CD4-positive, alpha-beta T cell treated with Interleukin-15 for 1 hour (primary cell): ENCODE data around the gene CDC42BPA.
"Not testable (repeated sequence)": the region's sequence is repeated elsewhere in the genome, so short reads cannot be mapped to it uniquely, and the experiment has no call there.

Experiments
- DNase-seq: peaks from one replicate; pipeline ENCODE4 v3.0.0-alpha.2; 2020

Gene CDC42BPA

DNA sequence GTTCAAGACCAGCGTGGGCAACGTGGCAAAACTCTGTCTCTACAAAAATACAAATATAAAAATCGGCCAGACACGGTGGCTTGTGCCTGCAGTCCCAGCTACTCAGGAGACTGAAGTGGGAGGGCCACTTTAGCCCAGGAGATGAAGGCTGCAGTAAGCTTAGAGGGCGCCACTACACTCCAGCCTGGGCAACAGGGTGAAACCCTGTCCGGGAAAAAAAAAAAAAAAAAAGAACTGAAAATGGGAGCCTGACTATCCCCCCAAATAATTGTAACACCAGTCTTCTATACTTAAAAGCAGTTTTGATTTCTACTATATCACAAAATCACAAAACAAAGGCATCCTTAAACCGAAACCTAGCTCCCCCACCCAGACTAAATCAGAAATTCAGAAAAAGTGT lies 60.3 kb downstream of the CDC42BPA start:
- DNase-seq = no peak

DNA sequence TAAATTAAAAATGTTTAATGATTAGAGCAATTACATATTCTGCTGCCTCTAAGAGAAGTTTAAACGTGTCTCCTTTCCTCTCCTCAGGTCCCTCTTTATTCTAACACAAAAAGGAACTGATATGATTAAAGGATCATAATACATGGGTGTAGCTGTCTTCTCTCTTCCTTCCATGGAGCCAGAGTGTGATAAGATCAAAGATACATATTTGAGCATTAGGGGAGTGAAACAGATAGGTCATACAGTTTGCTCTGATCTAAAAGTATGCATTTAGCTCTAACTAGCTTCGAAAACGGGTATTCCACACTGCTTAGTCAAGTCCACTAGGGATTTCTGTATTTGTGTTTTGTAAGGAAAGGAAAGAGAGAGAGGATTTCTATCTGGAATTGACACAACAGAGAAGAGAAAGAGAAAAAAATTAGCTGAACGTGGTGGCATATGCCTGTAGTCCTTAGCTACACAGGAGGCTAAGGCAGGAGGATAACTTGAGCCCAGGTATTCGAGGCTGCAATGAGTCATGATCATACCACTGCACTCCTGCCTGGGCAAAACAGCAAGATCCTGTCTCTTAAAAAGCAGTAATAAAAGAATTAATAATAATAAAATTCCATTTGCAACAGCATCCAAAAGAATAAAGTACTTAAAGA lies 63.1 kb downstream of the CDC42BPA start:
- no peak for DNase-seq

GRCh38 chr1:227253065-227253464 lies 65.2 kb downstream of the CDC42BPA start:
- no peak for DNase-seq

DNA sequence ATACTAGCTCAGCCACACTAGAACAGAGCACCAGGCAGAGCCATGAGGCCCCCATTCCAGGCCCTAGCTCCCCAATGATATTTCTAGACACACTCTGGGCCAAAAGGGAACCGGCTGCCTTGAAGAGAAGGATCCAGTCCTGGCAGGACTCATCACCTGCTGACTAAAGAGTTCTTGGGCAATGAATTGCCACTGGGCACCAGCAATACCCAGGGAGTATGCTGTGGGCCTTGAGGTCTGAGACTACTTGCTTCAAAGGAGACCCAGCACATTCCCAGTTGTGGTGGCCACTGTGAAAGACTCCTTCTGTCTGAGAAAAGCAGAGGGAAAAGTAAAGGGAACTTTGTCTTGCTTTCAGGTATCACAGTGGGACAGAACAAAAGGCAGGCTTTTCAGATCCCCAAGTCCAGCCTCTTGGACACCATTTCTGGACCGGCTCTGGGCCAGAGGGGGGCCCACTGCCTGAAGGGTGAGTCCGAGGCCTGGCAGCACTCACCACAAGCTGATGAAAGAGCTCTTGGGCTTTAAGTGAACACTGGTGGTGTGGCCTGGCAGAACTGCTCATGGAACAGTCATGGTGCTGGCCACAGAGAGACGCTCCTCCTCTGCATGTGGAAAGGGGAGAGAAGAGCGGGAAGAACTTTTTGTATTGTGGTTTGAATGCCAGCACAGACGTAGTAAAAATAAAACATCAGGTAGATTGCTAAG lies 72.5 kb downstream of the CDC42BPA start:
- no peak for DNase-seq

- DNase-seq = no peak
Measured at GRCh38 chr1:227244339-227245118, 73.8 kb downstream of the CDC42BPA start.

GRCh38 chr1:227242811-227243682 lies 75.2 kb downstream of the CDC42BPA start:
- no peak for DNase-seq

DNA sequence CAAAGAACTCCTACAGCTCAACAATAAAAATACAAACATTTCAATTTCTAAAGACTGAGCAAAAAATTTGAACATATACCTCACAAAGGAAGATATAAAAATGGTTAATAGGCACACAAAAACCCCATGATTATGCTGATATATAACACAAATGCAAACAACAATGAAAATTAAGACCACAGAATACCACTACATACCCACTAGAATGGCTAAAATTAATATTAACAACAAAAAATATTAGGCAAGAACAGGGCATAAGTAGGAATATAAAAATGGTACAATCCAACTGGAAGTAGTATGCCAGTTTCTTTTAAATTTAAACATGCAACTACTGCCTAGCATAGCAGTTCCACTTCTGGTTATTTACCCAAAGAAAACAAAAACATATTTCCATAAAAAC lies 77.3 kb downstream of the CDC42BPA start:
- DNase-seq = no peak

DNA sequence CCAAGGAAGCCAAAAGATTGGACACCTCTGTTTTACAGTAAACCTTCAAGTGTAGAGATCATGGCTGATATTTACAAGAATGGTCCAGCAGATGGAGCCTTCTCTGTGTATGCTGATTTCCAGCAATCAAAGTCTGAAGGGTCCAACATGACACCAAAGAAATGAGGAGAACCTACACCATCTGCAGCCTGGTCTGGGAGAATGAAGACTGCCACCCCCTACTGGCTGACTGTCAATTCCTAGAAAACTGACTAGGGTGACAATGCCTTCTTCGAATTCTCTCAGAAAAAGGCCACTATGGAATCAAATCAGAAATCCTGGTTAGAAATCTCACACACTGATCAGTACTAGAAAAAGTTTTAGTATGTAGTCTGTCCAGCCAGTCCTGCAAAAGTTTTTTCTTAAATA lies 83.3 kb downstream of the CDC42BPA start:
- DNase-seq = no peak

- not testable (repeated sequence) for DNase-seq
Measured at GRCh38 chr1:227231128-227231527, 87.2 kb downstream of the CDC42BPA start.

- no peak for DNase-seq
Measured at GRCh38 chr1:227228201-227228600, 90.1 kb downstream of the CDC42BPA start.

GRCh38 chr1:227227761-227228160 lies 90.5 kb downstream of the CDC42BPA start:
- DNase-seq = no peak

DNA sequence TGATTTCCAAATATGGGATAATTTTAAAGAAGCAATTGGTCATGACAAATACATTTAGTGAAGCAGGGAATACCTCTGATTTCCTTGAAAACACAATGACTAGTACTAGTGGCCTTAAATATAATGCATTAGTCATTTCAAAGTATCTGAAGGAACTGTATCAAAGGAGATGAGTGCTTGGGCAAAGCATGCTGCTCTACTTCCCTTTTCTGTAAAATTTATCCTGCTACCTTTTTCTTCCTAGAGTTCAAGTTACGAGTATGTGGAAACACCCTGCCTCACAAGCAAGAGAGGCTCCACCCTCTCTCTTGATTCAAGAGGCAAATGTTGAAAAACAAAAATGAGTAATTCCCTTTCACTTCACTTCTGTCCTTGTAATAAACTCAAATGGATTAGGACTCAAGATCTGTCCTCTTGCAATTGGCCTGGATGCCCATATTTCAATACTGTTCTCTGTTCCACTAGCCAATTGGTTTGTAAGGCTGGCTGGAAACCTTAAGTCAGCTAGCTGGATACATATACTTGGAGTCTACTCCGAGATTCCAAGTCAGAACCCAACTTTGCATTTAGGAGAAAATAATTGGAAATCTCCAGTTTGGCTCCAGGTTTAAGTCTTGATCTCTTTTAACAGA lies 92.5 kb downstream of the CDC42BPA start:
- no peak for DNase-seq

GRCh38 chr1:227223171-227223806 lies 95.0 kb downstream of the CDC42BPA start:
- DNase-seq = no peak

DNA sequence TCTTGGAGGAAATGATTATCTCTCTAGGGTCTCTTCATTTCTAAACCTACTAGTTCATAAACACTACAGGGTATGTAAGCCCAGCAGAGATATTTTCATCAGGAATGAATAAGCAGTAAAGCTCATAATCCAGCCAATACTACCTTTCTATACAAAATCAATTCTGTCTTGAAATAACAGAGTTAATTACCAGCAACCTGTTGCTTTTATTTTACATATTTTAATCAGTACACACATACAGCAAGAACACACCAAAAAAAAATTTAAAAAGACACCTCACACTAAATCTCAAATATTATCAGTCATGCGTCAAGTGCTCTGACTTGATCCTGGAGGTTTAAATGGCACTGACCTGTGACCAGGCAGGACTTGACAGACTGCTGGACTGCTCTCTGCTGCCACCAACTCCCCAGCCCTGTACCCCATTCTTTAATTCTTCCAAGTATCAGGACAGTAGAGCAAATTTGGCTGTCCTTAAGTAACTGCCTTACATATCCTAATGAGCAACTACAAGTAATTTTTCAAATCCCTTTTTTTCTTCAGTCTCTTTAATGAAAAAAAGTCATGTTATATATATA lies 98.5 kb downstream of the CDC42BPA start:
- no peak for DNase-seq

GRCh38 chr1:227218870-227219573 lies 99.3 kb downstream of the CDC42BPA start:
- DNase-seq = no peak

- DNase-seq = no peak
Measured at GRCh38 chr1:227215863-227216510, 102.3 kb downstream of the CDC42BPA start.

DNA sequence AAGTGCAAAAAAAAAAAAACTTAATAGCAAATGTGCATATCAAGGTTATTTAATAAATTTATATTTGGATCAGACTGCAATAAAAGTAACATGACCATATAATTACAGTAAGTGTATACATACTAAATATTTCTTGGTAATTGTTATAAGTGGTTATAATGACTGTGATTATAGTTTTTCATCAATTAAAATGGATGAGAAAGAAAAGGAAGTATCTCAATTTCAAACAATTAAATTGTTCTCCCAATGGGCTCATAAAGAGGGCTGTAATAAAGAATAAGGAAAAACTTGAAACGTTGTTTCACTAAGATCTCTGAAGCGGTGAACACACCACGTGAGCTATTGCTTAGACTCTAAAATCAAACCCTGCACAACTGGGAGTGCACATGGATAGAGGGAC lies 104.1 kb downstream of the CDC42BPA start:
- no peak for DNase-seq

DNA sequence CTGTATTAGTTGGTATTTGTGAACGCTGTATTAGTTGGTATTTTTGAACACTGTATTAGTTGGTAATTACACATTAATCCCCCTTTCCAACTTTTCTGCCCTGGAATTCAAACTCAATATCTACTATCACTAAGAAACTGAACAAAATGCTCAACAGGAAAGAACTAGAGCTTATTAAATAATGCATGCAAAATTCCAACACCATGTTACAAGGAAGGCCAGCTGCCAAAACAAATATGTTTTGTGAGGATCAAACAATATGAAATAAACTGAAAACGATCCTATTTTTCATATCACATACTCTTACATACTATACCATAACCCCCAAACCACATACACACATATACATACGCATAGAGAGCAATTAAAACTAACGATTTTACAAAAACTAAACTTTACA lies 104.9 kb downstream of the CDC42BPA start:
- no peak for DNase-seq

GRCh38 chr1:227212164-227212563 lies 106.1 kb downstream of the CDC42BPA start:
- DNase-seq = no peak

GRCh38 chr1:227210604-227211003 lies 107.7 kb downstream of the CDC42BPA start:
- no peak for DNase-seq
